ENCODE measurements around the gene YIPF1.

YIPF1 gene

GRCh38 chr1:53847980-53848379 lies 41.6 kb downstream of the YIPF1 start:
- Histone ChIP-seq H3K36me3 (ENCODE audit: low read depth) (peaks cover 3% of the 10 kb centered on the region; the same call in 1 of the 2 replicates), H3K27me3 (ENCODE audit: insufficient read depth, poor library complexity, severe bottlenecking) (no peaks in the 10 kb centered on the region), H3K27ac (ENCODE audit: poor library complexity, severe bottlenecking) (no peak overlapping the region), H3K9me3 (ENCODE audit: severe bottlenecking) (no peaks in the 10 kb centered on the region), H3K4me1 (ENCODE audit: insufficient read depth, poor library complexity, severe bottlenecking) (no peaks in the 10 kb centered on the region), H3K4me3 (ENCODE audit: severe bottlenecking) (no peak overlapping the region)
- DNase-seq (ENCODE audit: low spot score) (no peak), ATAC-seq (ENCODE audit: low read depth) (no peak)
- no peak for TF ChIP-seq CTCF (IDR thresholded peaks at IDR 0.05; ENCODE audit: poor library complexity, severe bottlenecking)

- H3K27ac ChIP-seq (ENCODE audit: poor library complexity, severe bottlenecking), result no peak overlapping the region
- H3K27me3 ChIP-seq (ENCODE audit: insufficient read depth, poor library complexity, severe bottlenecking), result no peaks in the 10 kb centered on the region
- DNase-seq (ENCODE audit: low spot score) (no peak), ATAC-seq (ENCODE audit: low read depth) (no peak)
- no peaks in the 10 kb centered on the region for H3K4me1 ChIP-seq (ENCODE audit: insufficient read depth, poor library complexity, severe bottlenecking)
- no peak overlapping the region for H3K4me3 ChIP-seq (ENCODE audit: severe bottlenecking)
- H3K9me3 ChIP-seq (ENCODE audit: severe bottlenecking), result peaks cover 5% of the 10 kb centered on the region
- TF ChIP-seq CTCF (IDR thresholded peaks at IDR 0.05; ENCODE audit: poor library complexity, severe bottlenecking), result no peak
- H3K36me3 ChIP-seq (ENCODE audit: low read depth), result no peaks in the 10 kb centered on the region
Measured at GRCh38 chr1:53842347-53842746, 47.2 kb downstream of the YIPF1 start.

GRCh38 chr1:53838654-53838974 lies 51.0 kb downstream of the YIPF1 start:
- Histone ChIP-seq H3K4me3 (ENCODE audit: severe bottlenecking) (peak overlapping the region; percentile 75), H3K27ac (ENCODE audit: poor library complexity, severe bottlenecking) (peak overlapping the region; percentile 78), H3K36me3 (ENCODE audit: low read depth) (peaks cover 23% of the 10 kb centered on the region), H3K27me3 (ENCODE audit: insufficient read depth, poor library complexity, severe bottlenecking) (no peaks in the 10 kb centered on the region), H3K9me3 (ENCODE audit: severe bottlenecking) (peaks cover 5% of the 10 kb centered on the region), H3K4me1 (ENCODE audit: insufficient read depth, poor library complexity, severe bottlenecking) (peaks cover 6% of the 10 kb centered on the region)
- no peak for DNase-seq (ENCODE audit: low spot score)
- ATAC-seq (ENCODE audit: low read depth), result no peak
- no peak for TF ChIP-seq CTCF (IDR thresholded peaks at IDR 0.05; ENCODE audit: poor library complexity, severe bottlenecking)

- TF ChIP-seq CTCF (IDR thresholded peaks at IDR 0.05; ENCODE audit: poor library complexity, severe bottlenecking), result no peak
- H3K27me3 ChIP-seq (ENCODE audit: insufficient read depth, poor library complexity, severe bottlenecking), result no peaks in the 10 kb centered on the region
- H3K4me3 ChIP-seq (ENCODE audit: severe bottlenecking), result peak within 1 kb of the TSS; percentile 75
- peak within 1 kb of the TSS; percentile 78 for H3K27ac ChIP-seq (ENCODE audit: poor library complexity, severe bottlenecking)
- peaks cover 6% of the 10 kb centered on the region for H3K4me1 ChIP-seq (ENCODE audit: insufficient read depth, poor library complexity, severe bottlenecking)
- H3K36me3 ChIP-seq (ENCODE audit: low read depth), result peaks cover 26% of the 10 kb centered on the region
- peaks cover 5% of the 10 kb centered on the region for H3K9me3 ChIP-seq (ENCODE audit: severe bottlenecking)
- peak; percentile 95 for ATAC-seq (ENCODE audit: low read depth)
- DNase-seq (ENCODE audit: low spot score), result peak; percentile 90
Measured at GRCh38 chr1:53837924-53838653, 51.5 kb downstream of the YIPF1 start, which contains the start of gene NDC1. Gene NDC1, minus strand, starts transcription at chr1:53838296. Its CDS starts 35 bp downstream, at chr1:53838261.

- H3K36me3 ChIP-seq (ENCODE audit: low read depth), result peaks cover 31% of the 10 kb centered on the region
- H3K4me3 ChIP-seq (ENCODE audit: severe bottlenecking), result peak overlapping the region; percentile 75
- ATAC-seq (ENCODE audit: low read depth) (no peak), DNase-seq (ENCODE audit: low spot score) (no peak)
- H3K27me3 ChIP-seq (ENCODE audit: insufficient read depth, poor library complexity, severe bottlenecking), result no peaks in the 10 kb centered on the region
- H3K27ac ChIP-seq (ENCODE audit: poor library complexity, severe bottlenecking), result peak overlapping the region; percentile 78
- H3K4me1 ChIP-seq (ENCODE audit: insufficient read depth, poor library complexity, severe bottlenecking), result peaks cover 6% of the 10 kb centered on the region
- peaks cover 3% of the 10 kb centered on the region for H3K9me3 ChIP-seq (ENCODE audit: severe bottlenecking)
- no peak for TF ChIP-seq CTCF (IDR thresholded peaks at IDR 0.05; ENCODE audit: poor library complexity, severe bottlenecking)
Measured at GRCh38 chr1:53837646-53837923, 52.0 kb downstream of the YIPF1 start.

All from RWPE2 (cell line).